Activated CD8-positive, alpha-beta memory T cell treated with anti-CD3 and anti-CD28 coated beads, Interleukin-2, amount 10 ng/mL, durations not matched to agents 7 days and 5 days (primary cell): ENCODE measurements around the gene GPRC5B. TPM values are rescaled to one million over a fixed set of nuclear protein-coding genes. Genes with fewer than 3 reads are reported as not detected.

Experiments
- ATAC-seq: fragments of 150-1000 bp; cut with Tn5 transposase; one replicate; pipeline ENCODE4 v1.10.0; 2021; ENCODE audit warnings: moderate library complexity
- CTCF ChIA-PET: fragments of 350-600 bp; sonication (Branson Sonifier 250); formaldehyde crosslinking; loops from one replicate; lab custom pipeline; 2021; ENCODE audit warnings: antibody characterized with exemption; lab: Charles Lee
- DNase-seq: peaks from one replicate; pipeline ENCODE4 v3.0.0-alpha.2; 2020
- H3K27ac Mint-ChIP-seq: one replicate; pipeline ENCODE4 v1.8.0; 2021; ENCODE audit warnings: mild to moderate bottlenecking, mixed read lengths
- H3K27me3 Mint-ChIP-seq: one replicate; pipeline ENCODE4 v1.8.0; 2021; ENCODE audit warnings: mixed read lengths
- H3K36me3 Mint-ChIP-seq: one replicate; pipeline ENCODE4 v1.8.0; 2021; ENCODE audit warnings: mild to moderate bottlenecking, mixed read lengths
- H3K4me1 Mint-ChIP-seq: one replicate; pipeline ENCODE4 v1.8.0; 2021; ENCODE audit warnings: mixed read lengths
- H3K4me3 Mint-ChIP-seq: one replicate; pipeline ENCODE4 v1.8.0; 2021; ENCODE audit warnings: mild to moderate bottlenecking, moderate library complexity, mixed read lengths
- H3K9me3 Mint-ChIP-seq: one replicate; pipeline ENCODE4 v1.8.0; 2022; ENCODE audit warnings: low read depth, mixed read lengths
- total RNA-seq, 2 experiments: library from RNA; stranded (reverse); gene quantifications; one replicate each; pipeline ENCODE4 v1.2.3, GENCODE V29; 2021

The GPRC5B gene
- total RNA-seq, 2 experiments from 2014 or later, result not detected

DNA sequence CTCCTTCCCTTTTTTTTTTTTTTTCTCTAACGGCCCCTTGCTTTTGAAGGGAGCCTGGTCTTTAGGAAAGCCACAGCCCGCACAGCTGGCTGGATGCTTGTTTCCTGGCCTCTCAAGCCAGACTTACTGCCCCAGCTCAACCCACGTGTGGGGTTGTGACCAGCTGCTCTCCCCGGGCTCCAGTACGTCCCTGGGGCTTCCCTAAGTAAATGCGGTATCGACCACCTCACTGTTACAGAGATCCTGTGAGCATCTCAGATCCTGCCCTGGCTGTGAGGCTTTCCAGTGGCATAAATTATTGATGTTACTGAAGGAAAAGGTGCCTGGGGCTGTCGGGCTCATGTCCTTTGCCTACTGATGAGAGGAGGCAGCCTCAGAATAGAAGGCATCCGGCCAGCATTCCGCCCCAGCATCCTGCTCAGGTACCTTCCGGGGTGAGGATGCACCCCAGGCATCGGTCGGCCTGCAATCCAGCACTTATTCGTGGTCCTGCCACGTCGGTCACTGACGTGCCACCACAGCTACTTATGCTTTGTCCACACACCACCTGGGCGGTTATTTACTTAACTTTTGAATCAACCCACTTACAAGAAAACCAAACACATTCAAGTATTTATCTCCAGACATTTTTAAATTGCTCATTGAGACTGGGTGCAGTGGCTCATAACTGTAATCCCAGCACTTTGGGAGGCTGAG lies 9.6 kb downstream of the GPRC5B start:
- DNase-seq (no peak), ATAC-seq (no peak)
- Mint-ChIP-seq H3K9me3 (no peaks in the 10 kb centered on the region), H3K27me3 (peaks cover 11% of the 10 kb centered on the region), H3K4me3 (no peak overlapping the region), H3K27ac (no peak overlapping the region), H3K4me1 (no peaks in the 10 kb centered on the region), H3K36me3 (no peaks in the 10 kb centered on the region)
- CTCF ChIA-PET, result no interaction called here

DNA sequence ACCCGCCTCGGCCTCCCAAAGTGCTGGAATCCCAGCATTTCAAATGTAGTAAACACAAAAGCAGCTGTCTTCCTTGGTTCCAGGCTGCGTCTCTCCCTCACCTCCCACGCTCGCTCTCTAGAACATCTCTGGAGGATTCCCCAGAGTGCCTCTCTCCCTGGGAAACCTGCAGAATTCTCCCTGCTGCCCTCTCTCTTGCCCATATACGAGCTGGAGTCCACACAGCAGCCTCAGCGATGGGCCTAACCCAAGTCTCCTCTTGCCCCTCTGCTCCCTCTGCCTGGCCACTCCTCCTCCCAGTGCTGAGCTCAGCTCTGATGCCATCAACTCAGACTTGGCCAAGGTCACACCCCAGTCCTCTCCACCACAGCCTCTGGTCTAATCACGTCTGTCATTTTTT lies 10.6 kb downstream of the GPRC5B start:
- no peak for DNase-seq
- Mint-ChIP-seq H3K36me3 (no peaks in the 10 kb centered on the region), H3K4me3 (no peak overlapping the region), H3K27me3 (peaks cover 11% of the 10 kb centered on the region), H3K4me1 (no peaks in the 10 kb centered on the region), H3K9me3 (no peaks in the 10 kb centered on the region), H3K27ac (no peak overlapping the region)
- ATAC-seq, result no peak
- CTCF ChIA-PET, result no interaction called here

DNA sequence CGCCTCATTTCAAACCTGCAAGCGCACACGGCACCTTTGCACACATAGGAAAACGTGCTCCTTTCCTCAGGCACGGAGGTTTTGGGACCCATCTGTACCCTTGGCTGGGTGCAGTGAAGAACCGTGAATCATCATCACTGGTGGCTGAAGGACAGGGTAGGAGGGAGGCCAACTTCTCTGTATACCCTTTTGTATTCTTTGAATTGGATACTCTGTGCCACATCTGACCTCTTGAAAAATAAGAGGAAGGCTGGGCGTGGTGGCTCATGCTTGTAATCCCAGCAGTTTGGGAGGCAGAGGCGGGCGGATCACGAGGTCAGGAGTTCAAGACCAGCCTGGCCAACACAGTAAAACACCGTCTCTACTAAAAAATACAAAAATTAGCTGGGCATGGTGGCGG lies 11.7 kb downstream of the GPRC5B start:
- Mint-ChIP-seq H3K27me3 (peaks cover 11% of the 10 kb centered on the region), H3K4me1 (no peaks in the 10 kb centered on the region), H3K4me3 (no peak overlapping the region), H3K36me3 (no peaks in the 10 kb centered on the region), H3K27ac (no peak overlapping the region), H3K9me3 (no peaks in the 10 kb centered on the region)
- ATAC-seq (no peak), DNase-seq (no peak)
- CTCF ChIA-PET, result interaction anchor here (1.2 kb wide), 1 partner anchor 35 kb away, joined by 3 read pairs; no protein-coding TSS in a partner anchor

DNA sequence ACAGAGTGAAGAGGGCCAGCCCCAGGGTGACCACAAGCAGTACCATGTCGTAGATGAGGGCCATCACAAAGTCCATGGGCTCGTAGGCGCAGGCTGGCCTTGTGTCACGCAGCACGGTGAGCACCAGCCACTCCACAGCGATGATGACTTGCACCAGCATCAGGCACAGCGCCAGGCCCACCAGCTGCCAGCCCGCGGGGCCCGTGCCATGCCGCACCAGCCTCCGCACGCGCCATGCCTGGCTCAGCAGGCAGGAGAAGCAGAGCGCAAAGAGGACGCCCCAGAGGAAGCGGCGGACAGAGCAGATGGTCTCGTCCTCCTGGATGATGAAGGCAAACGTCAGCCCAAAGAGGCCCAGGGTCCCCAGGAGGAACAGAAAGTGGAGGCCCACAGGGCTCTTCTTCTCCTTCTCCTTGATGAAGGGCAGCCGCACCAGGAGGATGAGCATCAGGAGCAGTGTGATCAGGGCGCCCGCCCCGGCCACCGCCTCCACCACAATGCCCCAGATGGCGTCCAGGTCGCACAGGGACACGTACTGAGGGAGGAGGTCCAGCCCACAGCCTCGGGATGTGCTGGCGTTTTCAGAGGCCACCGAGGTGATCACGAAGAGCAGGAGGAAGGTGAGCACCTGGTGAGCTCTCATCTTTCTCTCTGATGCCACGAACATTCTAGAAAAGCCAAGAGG lies 12.3 kb downstream of the GPRC5B start:
- Mint-ChIP-seq H3K9me3 (no peaks in the 10 kb centered on the region), H3K36me3 (no peaks in the 10 kb centered on the region), H3K27ac (no peak overlapping the region), H3K4me1 (no peaks in the 10 kb centered on the region), H3K4me3 (no peak overlapping the region), H3K27me3 (peaks cover 11% of the 10 kb centered on the region)
- ATAC-seq (no peak), DNase-seq (no peak)
- CTCF ChIA-PET, result interaction anchor here (1.2 kb wide), 1 partner anchor 35 kb away, joined by 3 read pairs; no protein-coding TSS in a partner anchor

DNA sequence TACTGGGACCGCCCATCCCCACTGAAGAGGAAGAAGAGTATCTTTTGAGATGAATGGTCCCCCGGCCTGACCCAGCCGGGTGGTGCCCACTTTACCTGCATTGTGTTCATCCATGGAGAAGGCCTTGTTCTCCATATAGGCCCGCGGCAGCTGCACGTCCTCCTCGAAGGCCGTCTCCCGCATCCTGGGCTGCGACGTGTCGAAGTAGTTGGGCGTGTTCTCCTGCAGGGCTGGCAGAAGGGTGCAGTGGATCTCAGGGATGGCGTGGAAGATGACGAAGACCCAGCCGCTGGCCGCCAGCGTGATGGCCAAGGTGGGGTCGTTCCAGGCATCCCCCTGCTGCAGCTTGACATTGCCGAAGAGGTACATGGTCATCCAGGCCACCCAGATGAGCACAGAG lies 12.9 kb downstream of the GPRC5B start:
- no peak for ATAC-seq

DNA sequence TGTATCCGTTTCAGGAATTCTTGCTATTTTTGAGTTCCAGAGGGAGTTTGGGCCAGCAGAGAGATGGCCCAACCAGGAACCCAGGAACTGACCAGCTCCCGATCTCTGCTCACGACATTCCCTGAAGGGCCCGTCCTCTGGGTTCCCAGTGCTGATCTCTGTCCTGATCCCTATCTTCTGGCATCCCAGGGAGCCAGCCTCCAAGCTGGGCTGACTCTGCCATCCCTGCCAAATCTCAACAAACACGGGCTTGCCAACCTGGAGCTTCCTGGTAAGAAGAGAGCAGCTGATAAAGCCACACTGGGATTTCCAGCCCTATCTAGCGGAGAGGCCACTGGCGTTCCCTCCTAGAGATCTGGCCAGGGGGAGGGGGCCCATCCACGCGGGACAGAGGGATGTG lies 16.2 kb downstream of the GPRC5B start:
- no peak for ATAC-seq
- H3K4me3 Mint-ChIP-seq, result no peak overlapping the region
- H3K27ac Mint-ChIP-seq, result no peak overlapping the region
- H3K9me3 Mint-ChIP-seq, result no peaks in the 10 kb centered on the region
- CTCF ChIA-PET, result no interaction called here
- no peak for DNase-seq
- H3K4me1 Mint-ChIP-seq, result no peaks in the 10 kb centered on the region
- no peaks in the 10 kb centered on the region for H3K36me3 Mint-ChIP-seq
- no peaks in the 10 kb centered on the region for H3K27me3 Mint-ChIP-seq

More for the DNA sequence above, 12.9 kb downstream of the GPRC5B start:
- Mint-ChIP-seq H3K36me3 (no peaks in the 10 kb centered on the region), H3K27me3 (peaks cover 11% of the 10 kb centered on the region), H3K9me3 (no peaks in the 10 kb centered on the region), H3K4me1 (no peaks in the 10 kb centered on the region), H3K4me3 (no peak overlapping the region), H3K27ac (no peak overlapping the region)
- CTCF ChIA-PET, result no interaction called here
- DNase-seq, result no peak

DNA sequence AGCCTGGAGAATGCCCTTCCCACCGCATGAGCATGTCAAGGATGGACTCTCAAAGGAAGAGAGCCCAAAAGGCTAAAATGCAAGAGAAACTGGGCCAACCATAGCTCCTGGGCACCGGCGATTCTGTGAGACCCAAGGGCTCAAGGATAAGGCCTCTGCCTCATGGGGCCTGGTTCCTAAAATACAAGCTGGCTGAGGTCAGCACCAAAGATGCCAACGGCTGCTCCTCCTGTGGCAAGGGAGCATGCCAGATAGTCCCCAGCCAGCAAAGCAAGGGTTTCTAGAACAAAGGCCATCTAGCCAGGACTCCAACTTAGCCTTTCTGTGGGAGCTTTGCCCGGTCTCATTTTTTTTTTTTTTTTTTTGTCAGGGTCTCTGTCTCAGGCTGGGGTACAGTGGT lies 20.1 kb downstream of the GPRC5B start:
- no peaks in the 10 kb centered on the region for H3K9me3 Mint-ChIP-seq
- H3K27ac Mint-ChIP-seq, result no peak overlapping the region
- CTCF ChIA-PET, result no interaction called here
- no peaks in the 10 kb centered on the region for H3K27me3 Mint-ChIP-seq
- no peak overlapping the region for H3K4me3 Mint-ChIP-seq
- DNase-seq, result no peak
- H3K36me3 Mint-ChIP-seq, result no peaks in the 10 kb centered on the region
- no peaks in the 10 kb centered on the region for H3K4me1 Mint-ChIP-seq
- no peak for ATAC-seq

DNA sequence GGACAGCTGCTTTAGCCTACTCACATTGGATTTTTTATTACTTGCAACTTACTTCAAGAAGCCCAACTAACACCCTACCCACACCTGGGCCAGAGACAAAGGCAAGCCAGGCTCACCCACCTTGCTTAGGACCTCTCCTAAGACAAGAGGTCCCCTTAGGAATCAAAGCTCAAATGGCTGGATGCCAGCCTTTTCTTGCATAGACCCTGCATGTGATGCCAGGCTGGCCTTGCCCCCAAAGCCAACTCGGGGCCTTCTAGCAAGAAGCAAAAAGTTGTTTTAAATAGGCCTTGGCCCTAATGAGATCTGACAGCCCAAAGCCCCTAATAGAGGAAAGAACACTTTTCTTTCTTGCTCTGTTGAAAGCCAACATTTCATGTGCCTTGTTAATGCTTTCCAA lies 20.7 kb downstream of the GPRC5B start:
- Mint-ChIP-seq H3K36me3 (no peaks in the 10 kb centered on the region), H3K27me3 (no peaks in the 10 kb centered on the region), H3K4me1 (no peaks in the 10 kb centered on the region), H3K9me3 (no peaks in the 10 kb centered on the region), H3K4me3 (no peak overlapping the region), H3K27ac (no peak overlapping the region)
- CTCF ChIA-PET, result no interaction called here
- ATAC-seq, result no peak
- no peak for DNase-seq

DNA sequence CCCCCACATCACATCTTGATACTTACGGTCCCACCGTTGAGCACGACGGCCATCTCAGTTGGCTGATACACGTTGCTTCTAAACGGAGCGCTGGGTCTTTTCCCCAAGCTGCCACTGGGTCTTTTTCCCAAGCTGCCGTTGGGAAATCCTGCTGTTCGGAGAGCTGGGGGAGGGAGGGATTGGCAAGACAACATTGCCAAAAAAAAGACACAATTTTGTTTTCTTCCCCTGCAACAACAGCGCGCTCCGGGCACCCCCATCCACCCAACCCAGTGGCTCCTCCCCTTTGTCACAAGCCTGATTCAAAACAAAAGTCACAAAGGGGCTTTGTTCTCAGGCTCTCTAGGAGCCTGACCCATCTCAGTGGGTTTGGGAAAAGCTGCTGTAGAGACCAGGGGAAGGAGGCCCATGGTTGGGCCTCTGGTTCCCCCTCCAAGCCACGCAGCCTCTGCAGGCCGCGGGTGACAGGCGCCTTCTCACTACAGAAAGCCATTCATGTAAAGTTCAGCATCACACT lies 22.8 kb downstream of the GPRC5B start:
- CTCF ChIA-PET, result interaction anchor here (0.5 kb wide), 1 partner anchor 604 kb away, joined by 3 read pairs; no protein-coding TSS in a partner anchor
- H3K4me1 Mint-ChIP-seq, result no peaks in the 10 kb centered on the region
- no peaks in the 10 kb centered on the region for H3K36me3 Mint-ChIP-seq
- no peak overlapping the region for H3K4me3 Mint-ChIP-seq
- H3K9me3 Mint-ChIP-seq, result no peaks in the 10 kb centered on the region
- H3K27ac Mint-ChIP-seq, result no peak overlapping the region
- no peaks in the 10 kb centered on the region for H3K27me3 Mint-ChIP-seq
- DNase-seq (no peak), ATAC-seq (no peak)

DNA sequence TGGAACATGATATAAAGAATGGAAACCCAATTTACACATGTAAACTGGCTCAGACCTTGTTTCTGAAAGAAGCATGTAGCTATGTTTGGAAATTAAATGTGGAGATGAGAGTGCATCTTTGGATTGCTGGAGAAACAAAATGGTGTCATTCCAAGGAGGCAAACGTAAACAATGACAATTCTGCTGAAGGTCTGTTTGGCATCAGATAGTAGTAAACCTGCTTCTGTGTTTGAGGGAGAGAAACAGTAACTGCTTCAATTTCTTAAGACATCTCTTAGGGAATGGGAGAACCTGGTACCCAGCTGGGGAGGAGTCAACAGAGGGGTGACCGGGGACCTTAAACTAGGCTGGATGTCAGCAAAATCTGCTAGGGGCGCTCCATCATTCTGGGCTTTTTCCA lies 23.5 kb downstream of the GPRC5B start:
- ATAC-seq, result no peak
- no peak overlapping the region for H3K27ac Mint-ChIP-seq

DNA sequence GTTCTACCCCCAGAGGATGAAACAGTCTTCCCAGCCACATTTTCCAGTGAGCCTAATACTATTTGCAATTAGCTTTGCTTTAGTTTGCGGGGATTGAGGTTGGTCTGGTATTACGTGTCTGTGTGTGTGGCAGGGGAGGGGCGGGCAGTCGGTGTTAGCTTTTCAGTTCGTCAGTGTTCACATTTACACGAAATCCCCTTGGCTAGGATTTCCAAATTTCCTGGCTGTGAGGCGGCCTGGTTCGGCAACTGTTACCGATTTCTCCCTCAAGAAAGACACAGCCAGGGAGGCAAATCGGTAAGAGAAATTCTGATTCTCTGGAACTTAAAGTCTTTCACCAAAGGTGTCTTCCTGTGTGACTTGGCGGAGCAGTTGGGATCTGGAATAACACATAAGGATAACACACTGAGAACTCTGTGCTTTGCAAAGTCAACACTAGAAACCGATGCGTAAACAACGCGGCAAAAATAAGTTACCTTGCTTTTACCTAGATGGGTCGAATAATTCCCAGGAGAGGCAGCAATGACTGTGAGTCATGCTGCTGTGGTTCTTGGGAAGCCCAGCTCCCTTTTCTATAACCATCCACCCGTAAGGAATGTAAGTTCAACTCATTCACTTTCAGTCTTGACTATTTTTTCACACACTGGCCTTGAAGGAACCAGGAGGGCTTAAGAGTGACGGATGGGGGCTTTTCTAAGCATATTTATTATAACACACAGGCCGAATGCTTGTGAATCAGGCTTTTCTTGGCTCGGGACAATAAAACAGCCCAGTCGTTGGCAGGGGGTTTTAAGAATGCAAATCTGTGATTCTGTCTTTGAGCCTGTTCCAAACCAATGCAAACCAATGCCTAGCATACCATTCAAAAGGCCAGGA lies 24.2 kb downstream of the GPRC5B start:
- Mint-ChIP-seq H3K4me1 (no peaks in the 10 kb centered on the region), H3K27me3 (no peaks in the 10 kb centered on the region), H3K4me3 (no peak overlapping the region), H3K27ac (no peak overlapping the region), H3K36me3 (no peaks in the 10 kb centered on the region), H3K9me3 (no peaks in the 10 kb centered on the region)
- ATAC-seq (no peak), DNase-seq (no peak)
- CTCF ChIA-PET, result no interaction called here

More for the DNA sequence above, 23.5 kb downstream of the GPRC5B start:
- no peak for DNase-seq
- H3K36me3 Mint-ChIP-seq, result no peaks in the 10 kb centered on the region
- no peak overlapping the region for H3K4me3 Mint-ChIP-seq
- H3K4me1 Mint-ChIP-seq, result no peaks in the 10 kb centered on the region
- H3K27me3 Mint-ChIP-seq, result no peaks in the 10 kb centered on the region
- no peaks in the 10 kb centered on the region for H3K9me3 Mint-ChIP-seq
- CTCF ChIA-PET, result no interaction called here

DNA sequence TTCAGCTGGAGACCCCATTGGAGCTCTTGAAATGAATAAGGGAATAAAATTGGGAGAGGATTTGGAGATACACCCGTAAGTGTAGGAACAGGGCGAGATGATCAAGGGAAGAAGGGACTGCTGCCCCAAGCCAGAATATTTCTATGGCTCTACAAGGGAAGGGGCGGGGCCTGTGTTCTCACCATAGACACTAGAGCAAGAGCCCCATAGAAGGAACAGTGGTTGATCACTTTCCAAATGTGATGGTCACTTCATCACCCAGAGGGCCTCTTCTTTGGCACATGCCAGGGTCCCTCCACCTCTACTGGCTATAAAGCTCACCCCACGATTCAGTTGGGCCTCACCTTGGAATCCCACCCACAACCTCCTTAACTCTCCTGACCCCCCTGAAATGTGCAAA lies 25.0 kb downstream of the GPRC5B start:
- H3K4me1 Mint-ChIP-seq, result no peaks in the 10 kb centered on the region
- H3K27ac Mint-ChIP-seq, result no peak overlapping the region
- H3K4me3 Mint-ChIP-seq, result no peak overlapping the region
- no peaks in the 10 kb centered on the region for H3K9me3 Mint-ChIP-seq
- H3K27me3 Mint-ChIP-seq, result no peaks in the 10 kb centered on the region
- DNase-seq, result no peak
- H3K36me3 Mint-ChIP-seq, result no peaks in the 10 kb centered on the region
- CTCF ChIA-PET, result no interaction called here
- no peak for ATAC-seq

DNA sequence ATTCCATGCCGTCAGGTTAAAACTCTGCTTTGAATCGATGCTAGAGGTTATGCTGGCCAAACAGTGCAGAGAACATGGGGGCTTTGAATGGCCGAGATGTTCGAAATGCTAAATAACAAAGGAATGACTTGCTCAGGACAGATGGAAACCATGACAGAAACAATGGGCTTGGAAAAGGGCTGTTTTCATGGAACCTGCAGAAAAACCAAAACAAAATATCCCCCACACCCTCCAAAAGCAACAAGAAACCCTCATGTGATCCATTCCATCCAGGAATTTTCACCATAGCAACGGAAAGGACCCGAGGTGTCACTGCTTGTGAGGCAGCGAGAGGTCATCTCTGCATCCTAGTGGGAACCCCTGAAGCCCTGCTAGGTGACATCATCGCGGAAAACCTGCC lies 25.5 kb downstream of the GPRC5B start:
- H3K4me3 Mint-ChIP-seq, result no peak overlapping the region
- no peak overlapping the region for H3K27ac Mint-ChIP-seq
- H3K9me3 Mint-ChIP-seq, result no peaks in the 10 kb centered on the region
- no peaks in the 10 kb centered on the region for H3K27me3 Mint-ChIP-seq
- ATAC-seq (no peak), DNase-seq (no peak)
- CTCF ChIA-PET, result no interaction called here
- H3K4me1 Mint-ChIP-seq, result no peaks in the 10 kb centered on the region
- no peaks in the 10 kb centered on the region for H3K36me3 Mint-ChIP-seq
